PC-9 (cell line): ENCODE results near the gene KRTAP4-7. TPM values are rescaled to one million over a fixed set of nuclear protein-coding genes. Genes with fewer than 3 reads are reported as not detected.

ENCODE experiments used
- BruUV-seq: library from RNA; stranded (reverse); fragments of 400-500 nt; replicated peaks from 2 replicates; lab custom pipeline; 2021; lab: Mats Ljungman, UMichigan
- CTCF ChIA-PET: fragments of 300-600 bp; sonication (Branson Sonifier 250); formaldehyde crosslinking; loops from one replicate; lab custom pipeline; 2022; ENCODE audit warnings: antibody characterized with exemption; lab: Charles Lee
- POLR2A ChIA-PET: fragments of 300-600 bp; sonication (Branson Sonifier 250); formaldehyde crosslinking; loops from one replicate; lab custom pipeline; 2022; ENCODE audit warnings: antibody characterized with exemption; ENCODE audit not compliant: unreplicated experiment; lab: Charles Lee
- DNase-seq, 2 experiments: peaks; one replicate each; pipeline versions ENCODE4 v3.0.0 to v3.0.0-alpha.2; 2015 to 2022; ENCODE audit warnings: mixed read lengths in 1 of 2
- H2AFZ ChIP-seq: fragments of 200-600 bp; sonication (generic); 2 replicates; pipeline ENCODE4 v1.8.1; 2017; ENCODE audit warnings: antibody characterized with exemption
- H3F3A ChIP-seq: fragments of 200-600 bp; sonication (generic); 2 replicates; pipeline ENCODE4 v1.8.1; 2017; ENCODE audit warnings: antibody characterized with exemption, mild to moderate bottlenecking, low read depth; ENCODE audit not compliant: insufficient read depth
- H3K27ac ChIP-seq: fragments of 200-600 bp; sonication (generic); 2 replicates; pipeline ENCODE4 v1.6.1; 2016; ENCODE audit warnings: mixed run types
- H3K27me3 ChIP-seq: fragments of 200-600 bp; sonication (generic); 2 replicates; pipeline ENCODE4 v1.6.1; 2016; ENCODE audit warnings: low read depth, mixed run types; ENCODE audit not compliant: insufficient read depth
- H3K36me3 ChIP-seq: fragments of 200-600 bp; sonication (generic); 2 replicates; pipeline ENCODE4 v1.6.1; 2016; ENCODE audit warnings: low read depth, mixed run types
- H3K4me1 ChIP-seq: fragments of 200-600 bp; sonication (generic); replicated peaks from 2 replicates; pipeline ENCODE4 v1.6.1; 2016; ENCODE audit warnings: mixed run types; ENCODE audit not compliant: insufficient read depth
- H3K4me2 ChIP-seq: fragments of 200-600 bp; sonication (generic); 2 replicates; pipeline ENCODE4 v1.6.1; 2017; ENCODE audit warnings: mixed run types
- H3K4me3 ChIP-seq: fragments of 200-600 bp; sonication (generic); 2 replicates; pipeline ENCODE4 v1.6.1; 2016; ENCODE audit warnings: mixed run types
- H3K79me2 ChIP-seq: fragments of 200-600 bp; sonication (generic); 2 replicates; pipeline ENCODE4 v1.6.1; 2017; ENCODE audit warnings: low read depth, mixed run types
- H3K9me2 ChIP-seq: fragments of 200-600 bp; sonication (generic); 2 replicates; pipeline ENCODE4 v1.8.1; 2017; ENCODE audit warnings: mild to moderate bottlenecking; ENCODE audit not compliant: insufficient read depth
- H3K9me3 ChIP-seq: fragments of 200-600 bp; sonication (generic); 2 replicates; pipeline ENCODE4 v1.8.1; 2016; ENCODE audit warnings: low read depth; ENCODE audit not compliant: insufficient read depth
- H4K20me1 ChIP-seq: fragments of 200-600 bp; sonication (generic); 2 replicates; pipeline ENCODE4 v1.8.1; 2017; ENCODE audit not compliant: insufficient read depth
- CTCF ChIP-seq: fragments of 200-600 bp; sonication (generic); conservative IDR thresholded peaks from 2 replicates; pipeline ENCODE4 v1.6.1; 2017; ENCODE audit warnings: mixed run types, antibody characterized with exemption, mild to moderate bottlenecking, moderate library complexity
- EZH2 ChIP-seq: fragments of 200-600 bp; sonication (generic); IDR thresholded peaks from 2 replicates; pipeline ENCODE4 v1.8.0; 2017; ENCODE audit warnings: antibody characterized with exemption, low read depth
- intact Hi-C: fragments of 100-400 bp; cut with micrococcal nuclease; formaldehyde crosslinking; loops from one replicate; pipeline ENCODE4 v1.10.0; 2022; ENCODE audit not compliant: unreplicated experiment
- total RNA-seq: library from RNA; stranded (reverse); gene quantifications from 2 replicates; pipeline ENCODE4 v1.2.3, GENCODE V29; 2021

The KRTAP4-7 gene
- total RNA-seq, 1 experiment from 2014 or later = not detected

GRCh38 chr17:41133880-41134735 lies 50.2 kb downstream of the KRTAP4-7 start:
- Histone ChIP-seq H3F3A (peaks cover 18% of the 10 kb centered on the region), H3K27me3 (no peaks in the 10 kb centered on the region), H3K27ac (0 out of 2 replicates have a peak overlapping the region, but pooled peaks have one; percentile 24), H3K4me3 (no peak overlapping the region), H3K79me2 (no peaks in the 10 kb centered on the region), H3K9me2 (no peaks in the 10 kb centered on the region; the same call in 1 of the 2 replicates), H3K9me3 (peaks cover 11% of the 10 kb centered on the region), H3K36me3 (no peaks in the 10 kb centered on the region), H2AFZ (no peak overlapping the region), H3K4me1 (peaks cover 21% of the 10 kb centered on the region), H3K4me2 (no peak overlapping the region), H4K20me1 (no peaks in the 10 kb centered on the region)
- no TSS peak for BruUV-seq
- CTCF ChIA-PET = interaction anchor here (0.5 kb wide), 1 partner anchor 519 kb away, joined by 9 read pairs; no protein-coding TSS in a partner anchor
- TF ChIP-seq CTCF (no peak), EZH2 (no peak)
- DNase-seq = no peak
- POLR2A ChIA-PET = interaction anchor here (0.5 to 0.7 kb wide), 3 partner anchors 221 to 545 kb away, joined by 3 to 10 read pairs (median 3); no protein-coding TSS in a partner anchor
- intact Hi-C loops = loop anchor here (2.0 kb wide), 1 partner anchor 73 kb away; the partner anchor contains the start of gene KRTAP2-3

Other genes with a start within 250 kb of the KRTAP4-7 start
- not detected in 2 replicates for gene KRT12, start 216.9 kb upstream of the KRTAP4-7 start, total RNA-seq
- not detected in 2 replicates for gene KRT20, start 198.9 kb upstream of the KRTAP4-7 start, total RNA-seq
- not detected in 2 replicates for gene KRT23, start 146.5 kb upstream of the KRTAP4-7 start, total RNA-seq
- gene KRT39, start 117.2 kb upstream of the KRTAP4-7 start, total RNA-seq = not detected in 2 replicates
- not detected in 2 replicates for gene KRT40, start 99.8 kb upstream of the KRTAP4-7 start, total RNA-seq
- not detected in 2 replicates for gene KRTAP3-3, start 90.0 kb upstream of the KRTAP4-7 start, total RNA-seq
- gene KRTAP3-2, start 84.2 kb upstream of the KRTAP4-7 start, total RNA-seq = not detected in 2 replicates
- not detected in 2 replicates for gene KRTAP3-1, start 75.0 kb upstream of the KRTAP4-7 start, total RNA-seq
- not detected in 2 replicates for gene KRTAP1-5, start 56.9 kb upstream of the KRTAP4-7 start, total RNA-seq
- gene KRTAP1-4, start 54.0 kb upstream of the KRTAP4-7 start, total RNA-seq = not detected in 2 replicates
- gene KRTAP1-3, start 49.3 kb upstream of the KRTAP4-7 start, total RNA-seq = not detected in 2 replicates
- not detected in 2 replicates for gene KRTAP1-1, start 42.7 kb upstream of the KRTAP4-7 start, total RNA-seq
- not detected in 2 replicates for gene KRTAP2-1, start 36.8 kb upstream of the KRTAP4-7 start, total RNA-seq
- gene KRTAP2-2, start 28.9 kb upstream of the KRTAP4-7 start, total RNA-seq = not detected in 2 replicates
- 0.57 TPM in 1 of 2 replicates, not detected in the other for gene KRTAP2-3, start 24.0 kb upstream of the KRTAP4-7 start, total RNA-seq
- not detected in 2 replicates for gene KRTAP2-4, start 18.3 kb upstream of the KRTAP4-7 start, total RNA-seq
- not detected in 2 replicates for gene KRTAP4-8, start 14.0 kb downstream of the KRTAP4-7 start, total RNA-seq
- not detected in 2 replicates for gene KRTAP4-16, start 18.1 kb downstream of the KRTAP4-7 start, total RNA-seq
- gene KRTAP4-9, start 21.2 kb downstream of the KRTAP4-7 start, total RNA-seq = not detected in 2 replicates
- gene KRTAP4-11, start 34.2 kb downstream of the KRTAP4-7 start, total RNA-seq = not detected in 2 replicates
- gene KRTAP4-12, start 40.0 kb downstream of the KRTAP4-7 start, total RNA-seq = not detected in 2 replicates
- not detected in 2 replicates for gene KRTAP4-6, start 56.4 kb downstream of the KRTAP4-7 start, total RNA-seq
- not detected in 2 replicates for gene KRTAP4-5, start 65.7 kb downstream of the KRTAP4-7 start, total RNA-seq
- not detected in 2 replicates for gene KRTAP4-4, start 76.6 kb downstream of the KRTAP4-7 start, total RNA-seq
- gene KRTAP4-3, start 84.1 kb downstream of the KRTAP4-7 start, total RNA-seq = not detected in 2 replicates
- gene KRTAP4-2, start 94.1 kb downstream of the KRTAP4-7 start, total RNA-seq = not detected in 2 replicates
- gene KRTAP4-1, start 100.8 kb downstream of the KRTAP4-7 start, total RNA-seq = not detected in 2 replicates
- gene KRTAP9-1, start 105.7 kb downstream of the KRTAP4-7 start, total RNA-seq = not detected in 2 replicates
- not detected in 2 replicates for gene KRTAP9-2, start 142.5 kb downstream of the KRTAP4-7 start, total RNA-seq
- gene KRTAP9-3, start 148.3 kb downstream of the KRTAP4-7 start, total RNA-seq = not detected in 2 replicates
- not detected in 2 replicates for gene KRTAP9-8, start 153.8 kb downstream of the KRTAP4-7 start, total RNA-seq
- gene KRTAP9-4, start 165.5 kb downstream of the KRTAP4-7 start, total RNA-seq = not detected in 2 replicates
- gene KRTAP9-9, start 171.2 kb downstream of the KRTAP4-7 start, total RNA-seq = not detected in 2 replicates
- not detected in 2 replicates for gene KRTAP9-6, start 181.2 kb downstream of the KRTAP4-7 start, total RNA-seq
- gene KRTAP9-7, start 191.5 kb downstream of the KRTAP4-7 start, total RNA-seq = not detected in 2 replicates
- not detected in 2 replicates for gene KRTAP29-1, start 218.7 kb downstream of the KRTAP4-7 start, total RNA-seq
- gene KRTAP16-1, start 225.2 kb downstream of the KRTAP4-7 start, total RNA-seq = not detected in 2 replicates
- gene KRTAP17-1, start 231.6 kb downstream of the KRTAP4-7 start, total RNA-seq = not detected in 2 replicates